Lung (tissue), 12 donors: ENCODE data around the gene TBX2. TPM values are rescaled to one million over a fixed set of nuclear protein-coding genes. Genes with fewer than 3 reads are reported as not detected.
"Not testable (repeated sequence)": the region's sequence is repeated elsewhere in the genome, so short reads cannot be mapped to it uniquely, and the experiment has no call there.

Source experiments
- ATAC-seq: fragments of 200-7000 bp; cut with Tn5 transposase; one replicate; pipeline ENCODE4 v1.9.1; 2020; ENCODE audit warnings: moderate number of reproducible peaks; ENCODE audit not compliant: insufficient read depth, low FRiP score
- DNase-seq, 3 donors: peaks; one replicate each; pipeline ENCODE4 v3.0.0-alpha.2; 2013 to 2017
- H3K27ac ChIP-seq, 2 donors: one replicate each; pipeline ENCODE4 v1.5.1; 2013; ENCODE audit warnings: mild to moderate bottlenecking in 2 of 2, moderate library complexity in 2 of 2, control low read depth in 1 of 2, inconsistent platforms in 1 of 2, low read depth in 1 of 2, low read length in 1 of 2
- H3K27me3 ChIP-seq, 3 donors: one replicate each; pipeline ENCODE4 v1.5.1; 2013; ENCODE audit warnings: low read length in 2 of 3; ENCODE audit not compliant: control insufficient read depth in 3 of 3, insufficient read depth in 3 of 3
- H3K36me3 ChIP-seq, 4 donors: one replicate each; pipeline ENCODE4 v1.5.1; 2013; ENCODE audit warnings: low read length in 4 of 4, mild to moderate bottlenecking in 1 of 4, moderate library complexity in 1 of 4; ENCODE audit not compliant: control insufficient read depth in 4 of 4, insufficient read depth in 4 of 4
- H3K4me1 ChIP-seq, 5 donors: one replicate each; pipeline ENCODE4 v1.5.1; 2013; ENCODE audit warnings: low read length in 5 of 5, mild to moderate bottlenecking in 2 of 5, moderate library complexity in 1 of 5; ENCODE audit not compliant: control insufficient read depth in 5 of 5, insufficient read depth in 5 of 5
- H3K4me3 ChIP-seq: one replicate; pipeline ENCODE4 v1.5.1; 2013; ENCODE audit warnings: mild to moderate bottlenecking, control low read depth, moderate library complexity
- H3K9ac ChIP-seq, 2 donors: one replicate each; pipeline ENCODE4 v1.5.1; 2013; ENCODE audit warnings: low read length in 2 of 2, control low read depth in 1 of 2; ENCODE audit not compliant: insufficient read depth in 1 of 2
- H3K9me3 ChIP-seq, 4 donors: one replicate each; pipeline ENCODE4 v1.5.1; 2013; ENCODE audit warnings: low read length in 3 of 4, mild to moderate bottlenecking in 1 of 4, moderate library complexity in 1 of 4; ENCODE audit not compliant: control insufficient read depth in 4 of 4, insufficient read depth in 3 of 4
- CTCF ChIP-seq: IDR thresholded peaks from 2 replicates; pipeline ENCODE4 v1.5.1; 2012; ENCODE audit warnings: mild to moderate bottlenecking; ENCODE audit errors: control extremely low read depth, extremely low read depth
- WGBS, 2 donors: extraction: QIAGEN DNeasy Blood & Tissue Kit; methylation state at CpG; one replicate each; pipeline ENCODE4 v1.1.7; 2013; 5-methylcytosine and 5-hydroxymethylcytosine counted together
- polyA plus RNA-seq, 2 donors: library from polyadenylated mRNA; stranded (reverse); fragments of 200-250 nt; gene quantifications; one replicate each; pipeline ENCODE4 v1.2.1, GENCODE V29; 2013
- total RNA-seq, 2 donors: library from RNA; depleted of rRNA in 1 of 2; stranded (reverse); fragments of >200 nt in 1 of 2; gene quantifications; one replicate each; pipeline ENCODE4 v1.2.1, GENCODE V29; 2014 to 2021
- donor health status: control.
- donor health status: control.
- donor health status: Bipolar disorder and iron deficiency.
- donor health status: healthy.
- donor health status: DM: yes; HTN: yes; CAD: no.

TBX2 gene
- total and polyA plus RNA-seq, 4 donors, result 44.5 to 155 (median 79.2) TPM

GRCh38 chr17:61436995-61437704, 37.5 kb downstream of the TBX2 start:
- H3K27me3 ChIP-seq, result no peaks in the 10 kb centered on the region
- H3K9me3 ChIP-seq, result peaks cover 0 to 8% (median 7%) of the 10 kb centered on the region in 4 donors
- H3K36me3 ChIP-seq, result no peaks in the 10 kb centered on the region
- no peak for TF ChIP-seq CTCF
- DNase-seq, result no peak
- ATAC-seq, result no peak
- no peak overlapping the region for H3K27ac ChIP-seq
- no peaks in the 10 kb centered on the region for H3K4me1 ChIP-seq
- no peak overlapping the region for H3K4me3 ChIP-seq
- no peak overlapping the region for H3K9ac ChIP-seq

GRCh38 chr17:61440697-61441096, 41.1 kb downstream of the TBX2 start:
- DNase-seq, result no peak
- Histone ChIP-seq H3K4me1 (no peaks in the 10 kb centered on the region), H3K27me3 (no peaks in the 10 kb centered on the region), H3K9me3 (peaks cover 0 to 7% (median 6%) of the 10 kb centered on the region in 4 donors), H3K4me3 (no peak overlapping the region), H3K9ac (no peak overlapping the region), H3K27ac (no peak overlapping the region), H3K36me3 (no peaks in the 10 kb centered on the region)
- TF ChIP-seq CTCF, result no peak
- ATAC-seq, result no peak

GRCh38 chr17:61441507-61441906, 41.9 kb downstream of the TBX2 start:
- not testable (repeated sequence) for H3K36me3 ChIP-seq

GRCh38 chr17:61442136-61442775, 42.6 kb downstream of the TBX2 start:
- DNase-seq (no peak), ATAC-seq (no peak)
- 70 to 73% methylated on average over 4 of the region's 4 CpGs for WGBS, 2 donors
- Histone ChIP-seq H3K4me1 (no peaks in the 10 kb centered on the region), H3K27me3 (no peaks in the 10 kb centered on the region), H3K27ac (no peak overlapping the region), H3K36me3 (no peaks in the 10 kb centered on the region), H3K4me3 (no peak overlapping the region), H3K9me3 (peaks cover 0 to 7% (median 4%) of the 10 kb centered on the region in 4 donors), H3K9ac (no peak overlapping the region)
- TF ChIP-seq CTCF, result no peak

More at GRCh38 chr17:61441507-61441906, 41.9 kb downstream of the TBX2 start:
- not testable (repeated sequence) for H3K4me1 ChIP-seq, H3K27me3 ChIP-seq, DNase-seq, H3K27ac ChIP-seq, ATAC-seq, H3K4me3 ChIP-seq, H3K9me3 ChIP-seq, H3K9ac ChIP-seq
- WGBS, 2 donors, result 92 to 95% methylated on average over 6 of the region's 6 CpGs
